Stimulated activated CD8-positive, alpha-beta memory T cell treated with anti-CD3 and anti-CD28 coated beads, Interleukin-12 subunit alpha, Interleukin-12 subunit beta, amount 100 ng/mL, for 24 hours (primary cell): ENCODE data around the gene SORCS3.
A peak's percentile ranks its signal among the peaks of the same experiment; 100 is the strongest.

Experiments
- DNase-seq: peaks from one replicate; pipeline ENCODE4 v3.0.0-alpha.2; 2020; ENCODE audit errors: extremely low read depth

Gene SORCS3

GRCh38 chr10:104920476-104920875, 279.4 kb downstream of the SORCS3 start:
- no peak for DNase-seq

DNA sequence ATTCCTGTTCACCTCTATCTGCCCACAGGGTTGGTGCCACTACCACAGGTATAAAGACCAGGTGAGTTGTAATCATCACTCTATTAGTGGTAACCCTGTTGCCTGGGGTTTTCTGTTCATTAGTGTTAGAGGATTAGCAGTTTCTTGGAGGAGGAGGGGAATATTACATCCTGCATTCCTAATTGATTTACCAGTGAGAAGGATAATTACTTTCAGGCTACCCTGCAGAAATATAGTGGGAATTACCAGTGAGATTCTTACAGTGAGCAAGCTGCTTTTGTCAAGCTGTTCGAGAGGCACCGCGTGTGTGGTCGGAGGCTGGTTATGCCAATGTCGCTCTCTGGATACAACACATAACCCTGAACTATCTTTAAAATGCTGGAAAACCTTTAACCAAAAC, 280.7 kb downstream of the SORCS3 start:
- no peak for DNase-seq

- DNase-seq, result no peak
These were observed 281.7 kb downstream of the SORCS3 start for GRCh38 chr10:104922810-104923209.

DNA sequence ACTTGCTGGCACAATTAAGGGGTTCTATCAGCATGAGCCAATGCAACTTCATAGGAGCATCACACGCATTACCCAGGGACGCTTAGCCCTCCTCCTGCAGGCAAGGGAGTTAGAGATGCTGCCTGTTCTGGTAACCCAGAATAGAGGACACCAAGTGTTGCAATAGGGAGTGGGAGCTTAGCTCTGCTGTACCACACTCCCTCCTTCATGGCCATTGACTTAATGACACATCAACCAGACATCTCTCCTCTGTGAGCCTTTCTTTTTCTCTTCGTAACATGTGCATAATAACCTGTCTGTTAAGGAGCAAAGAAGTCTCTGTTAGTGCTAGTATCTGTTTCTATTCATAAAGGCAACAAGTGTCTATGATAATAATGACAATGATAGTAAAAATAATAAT, 282.4 kb downstream of the SORCS3 start:
- DNase-seq, result no peak

- DNase-seq, result no peak
These were observed 283.2 kb downstream of the SORCS3 start for GRCh38 chr10:104924101-104924795.

DNA sequence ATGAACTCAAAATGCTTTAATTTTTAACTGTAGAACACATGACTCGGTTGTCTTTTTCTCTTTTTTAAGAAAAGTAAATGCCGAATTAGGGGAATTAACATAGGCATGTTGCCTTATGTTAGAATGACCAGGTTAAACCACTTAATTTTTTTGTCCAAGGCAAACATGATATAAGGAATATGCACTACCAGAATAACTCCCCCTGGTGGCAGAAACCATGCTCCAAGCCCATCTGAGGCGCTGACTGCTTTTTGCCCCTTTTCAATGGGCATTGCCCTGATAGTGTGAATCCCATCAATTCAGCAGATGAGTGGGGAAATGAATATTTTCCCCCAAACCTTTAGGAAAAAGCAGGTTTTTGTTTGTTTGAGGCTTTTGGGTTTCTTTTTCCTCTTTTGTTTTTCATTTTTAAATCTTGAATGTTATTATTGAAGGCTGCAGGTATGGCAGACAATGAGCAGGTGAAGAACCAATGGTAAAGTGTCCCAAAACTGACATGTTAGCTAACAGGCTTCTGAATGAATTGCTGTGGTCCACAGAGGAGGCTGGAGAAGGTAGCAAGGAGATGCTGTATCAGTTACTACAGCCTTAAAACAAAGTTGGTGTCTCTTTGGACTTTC, 284.3 kb downstream of the SORCS3 start:
- DNase-seq, result peak; percentile 1

DNA sequence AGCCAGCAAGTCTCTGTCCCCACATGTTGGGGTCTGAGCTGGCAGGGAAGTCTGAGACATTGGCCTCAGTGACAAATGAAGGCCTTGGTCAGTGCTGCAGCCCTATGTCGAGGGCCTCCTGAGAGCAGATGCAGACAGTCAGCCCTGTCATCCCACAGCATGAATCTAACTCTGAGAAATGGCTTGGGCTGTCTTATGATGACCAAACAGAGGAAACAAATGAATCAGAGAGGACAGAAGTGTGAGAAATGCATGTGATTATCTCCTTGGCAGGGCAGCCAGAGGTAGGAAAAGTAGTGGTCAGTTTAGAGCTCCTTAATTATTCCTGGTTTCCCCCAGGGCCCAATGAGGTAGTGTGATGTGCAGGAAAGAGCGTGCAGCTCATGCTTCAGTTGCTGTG, 287.6 kb downstream of the SORCS3 start:
- no peak for DNase-seq

GRCh38 chr10:104931612-104932134, 290.6 kb downstream of the SORCS3 start:
- no peak for DNase-seq

DNA sequence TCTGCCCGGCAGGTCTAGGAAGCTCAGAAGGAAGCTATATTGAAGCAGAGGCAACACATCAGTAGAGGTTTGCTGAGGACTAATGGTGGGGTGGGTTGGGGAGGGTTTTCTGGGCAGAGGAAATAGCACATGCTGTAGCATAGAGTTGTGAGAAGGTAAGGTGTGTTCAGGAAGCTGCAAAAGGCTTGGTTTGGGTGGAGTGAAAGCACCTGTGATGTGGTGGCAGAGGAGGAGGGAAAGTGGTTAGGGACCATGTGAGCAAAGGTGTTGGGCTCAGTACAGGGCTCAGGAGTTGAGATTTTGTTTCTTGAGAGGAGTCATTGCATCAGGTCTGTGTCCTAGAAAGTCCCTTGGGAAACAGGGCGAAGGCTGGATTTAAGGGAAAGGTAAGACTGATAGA, 294.6 kb downstream of the SORCS3 start:
- DNase-seq, result no peak

DNA sequence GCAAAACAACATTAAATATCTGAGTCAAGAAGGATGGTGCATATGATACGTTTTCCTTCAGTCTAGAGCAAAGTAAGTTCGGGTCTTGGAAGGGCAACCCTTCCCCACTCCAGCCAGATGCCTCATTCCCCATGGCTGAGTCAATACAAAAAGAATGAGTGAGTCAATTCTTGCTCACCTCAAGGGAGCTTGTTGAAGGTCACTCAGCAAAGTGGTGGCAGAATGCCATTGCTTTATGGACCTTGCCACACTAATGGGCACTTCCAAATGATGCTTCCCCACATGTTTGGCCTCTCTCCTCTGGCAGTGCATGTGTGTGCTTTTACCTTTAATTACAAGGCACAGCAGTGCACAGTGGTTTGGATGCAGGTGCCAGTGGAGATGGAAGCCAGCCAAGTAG, 296.5 kb downstream of the SORCS3 start:
- no peak for DNase-seq

- DNase-seq, result no peak
These were observed 296.9 kb downstream of the SORCS3 start for GRCh38 chr10:104938031-104938430.

DNA sequence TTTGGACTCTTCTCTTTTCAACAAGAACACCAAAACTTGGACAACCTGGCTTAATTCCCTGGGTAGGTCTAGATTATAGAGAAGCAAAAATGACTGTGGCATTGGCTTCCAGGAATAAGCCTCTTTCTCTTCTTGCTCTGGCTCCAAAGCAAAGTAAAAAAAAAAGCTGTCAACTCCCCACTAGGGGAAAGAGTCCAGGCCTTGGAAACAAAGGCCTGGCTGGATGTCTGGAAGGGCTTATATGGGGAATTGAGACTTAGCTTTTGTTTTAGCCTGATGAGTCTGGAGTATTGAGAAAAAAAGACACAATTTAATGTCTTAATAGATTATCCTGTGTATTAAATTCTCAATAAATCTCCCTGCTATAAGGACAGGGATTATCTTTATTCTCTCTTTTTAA, 300.6 kb downstream of the SORCS3 start:
- no peak for DNase-seq

DNA sequence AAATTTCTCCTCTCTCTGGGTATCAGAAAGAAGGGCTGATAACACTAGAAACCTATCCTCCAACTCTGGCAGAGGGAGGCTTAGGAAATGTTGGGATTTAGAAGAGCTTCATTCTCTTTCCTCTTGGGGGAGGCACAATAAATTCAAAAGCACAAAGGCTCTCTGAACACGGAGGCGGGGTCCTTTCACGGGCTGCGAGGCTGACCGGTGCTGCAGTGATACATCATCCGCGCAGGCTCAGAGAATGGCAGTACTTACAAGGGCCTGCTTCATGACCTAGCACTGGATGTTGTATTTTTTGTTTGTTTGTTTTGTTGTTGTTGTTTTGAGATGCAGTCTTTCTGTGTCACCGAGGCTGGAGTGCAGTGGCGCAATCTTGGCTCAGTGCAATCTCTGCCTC, 306.2 kb downstream of the SORCS3 start:
- no peak for DNase-seq

GRCh38 chr10:104957178-104957841, 316.2 kb downstream of the SORCS3 start:
- no peak for DNase-seq

GRCh38 chr10:104966563-104967297, 325.6 kb downstream of the SORCS3 start:
- no peak for DNase-seq

- no peak for DNase-seq
These were observed 339.3 kb downstream of the SORCS3 start for GRCh38 chr10:104980368-104980767.

DNA sequence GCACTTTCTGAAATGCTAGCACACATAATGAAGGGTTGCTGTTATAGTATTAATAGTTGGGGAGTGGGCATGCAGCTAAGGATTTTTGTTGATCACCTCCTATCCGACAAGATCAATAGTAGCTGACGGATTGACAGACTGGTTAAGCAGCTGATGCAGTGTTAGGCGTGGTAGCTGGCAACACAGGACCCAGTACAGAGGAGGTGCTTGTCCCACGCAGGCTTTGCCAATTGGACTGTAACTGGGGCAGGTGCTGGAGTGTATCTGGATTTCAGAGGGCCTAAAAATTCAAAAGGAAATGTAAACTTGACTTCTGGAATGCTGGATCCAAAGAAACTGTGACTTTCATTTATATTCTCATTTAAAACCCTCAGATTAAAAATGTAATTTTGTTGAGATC, 340.9 kb downstream of the SORCS3 start:
- no peak for DNase-seq

DNA sequence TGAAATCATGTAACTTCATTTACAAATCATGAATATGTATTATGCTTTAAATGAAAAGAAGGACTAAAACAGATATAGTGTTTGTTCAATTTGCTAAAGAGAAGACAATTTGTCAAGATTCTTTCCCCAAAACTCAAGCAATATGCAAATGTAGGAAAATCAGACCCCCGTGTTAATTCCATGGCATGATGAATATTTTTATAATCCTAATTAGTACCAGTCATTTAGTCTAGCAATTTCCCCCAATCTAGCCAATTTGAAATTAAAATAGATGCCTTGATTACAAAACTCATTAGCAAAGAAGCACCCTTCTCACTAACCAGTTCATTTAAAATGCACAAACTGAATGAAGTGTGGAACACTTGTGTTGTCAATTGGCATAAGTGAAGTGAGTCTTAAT, 347.6 kb downstream of the SORCS3 start:
- DNase-seq, result no peak

GRCh38 chr10:104989880-104990279, 348.8 kb downstream of the SORCS3 start:
- DNase-seq, result no peak

DNA sequence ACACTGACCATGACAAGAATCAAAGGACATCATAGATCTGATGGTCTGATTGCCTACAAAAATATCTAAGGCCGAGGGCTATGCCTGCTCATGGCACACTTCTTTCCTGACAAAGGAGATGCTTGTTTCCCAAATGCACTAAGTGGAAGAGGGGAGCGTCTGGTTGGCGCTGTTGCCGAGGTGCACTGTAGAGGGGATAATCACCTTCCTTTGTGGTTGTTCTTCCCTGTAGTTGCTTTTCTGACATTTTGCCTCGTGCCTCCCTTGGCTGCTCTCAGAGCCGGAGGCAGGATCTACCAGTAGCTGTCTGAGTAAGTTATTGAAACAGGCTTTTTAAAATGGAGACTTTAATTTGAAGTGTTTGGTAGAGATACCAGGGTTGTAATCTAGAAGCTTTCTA, 352.0 kb downstream of the SORCS3 start:
- no peak for DNase-seq

- DNase-seq, result no peak
These were observed 360.2 kb downstream of the SORCS3 start for GRCh38 chr10:105001269-105001668.

- DNase-seq, result no peak
These were observed 369.5 kb downstream of the SORCS3 start for GRCh38 chr10:105010411-105011121.
